ENCODE results near the gene MEDAG.

DNA sequence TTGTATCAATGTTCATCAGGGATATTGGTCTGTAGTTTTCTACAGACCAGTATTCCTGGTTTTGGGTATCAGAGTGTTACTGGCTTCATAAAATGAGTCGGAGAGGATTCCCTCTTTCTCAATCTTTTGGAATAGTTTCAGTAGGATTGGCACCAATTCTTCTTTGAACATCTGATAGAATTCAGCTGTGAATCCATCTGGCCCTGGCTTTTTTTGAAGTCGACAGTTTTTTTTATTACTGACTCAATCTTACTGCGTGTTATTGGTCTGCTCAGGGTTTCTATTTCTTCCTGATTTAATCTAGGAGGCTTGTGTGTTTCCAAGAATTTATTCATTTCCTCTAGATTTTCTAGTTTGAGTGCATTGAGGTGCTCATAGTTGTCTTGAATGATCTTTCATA, 37.8 kb downstream of the MEDAG start:
- TF ChIP-seq CTCF (IDR thresholded peaks at IDR 0.05 in 8 of 11, conservative IDR thresholded peaks at IDR 0.05 in 3 of 11) (no peak), POLR2AphosphoS5 (IDR thresholded peaks at IDR 0.05) (no peak), POLR2A (IDR thresholded peaks at IDR 0.05) (no peak)
